Spinal cord (tissue), 10 donors: ENCODE data around the gene F8A1. TPM values are rescaled to one million over a fixed set of nuclear protein-coding genes. Genes with fewer than 3 reads are reported as not detected.
A peak's percentile ranks its signal among the peaks of the same experiment; 100 is the strongest.
"Not testable (repeated sequence)": the region's sequence is repeated elsewhere in the genome, so short reads cannot be mapped to it uniquely, and the experiment has no call there.

Source experiments
- DNase-seq, 6 donors: peaks; one replicate each; pipeline versions ENCODE4 v3.0.0 to v3.0.0-alpha.2; 2013 to 2015; ENCODE audit warnings: low spot score in 6 of 6, low read depth in 4 of 6
- H3K27ac ChIP-seq: one replicate; pipeline ENCODE4 v1.5.1; 2013; ENCODE audit warnings: low read depth, low read length, control low read depth
- H3K27me3 ChIP-seq: one replicate; pipeline ENCODE4 v1.6.1; 2013; ENCODE audit warnings: low read length; ENCODE audit not compliant: control insufficient read depth, insufficient read depth
- H3K36me3 ChIP-seq: one replicate; pipeline ENCODE4 v1.6.1; 2013; ENCODE audit warnings: low read length; ENCODE audit not compliant: control insufficient read depth, insufficient read depth
- H3K4me1 ChIP-seq: one replicate; pipeline ENCODE4 v1.6.1; 2013; ENCODE audit warnings: low read length; ENCODE audit not compliant: control insufficient read depth, insufficient read depth
- H3K4me3 ChIP-seq: one replicate; pipeline ENCODE4 v1.5.1; 2013; ENCODE audit warnings: low read depth, low read length, control low read depth
- H3K9me3 ChIP-seq: one replicate; pipeline ENCODE4 v1.6.1; 2013; ENCODE audit warnings: low read length; ENCODE audit not compliant: control insufficient read depth, insufficient read depth
- WGBS: methylation state at CpG from one replicate; pipeline ENCODE4 v1.1.5; 2013; ENCODE audit warnings: missing lambda C conversion rate; ENCODE audit not compliant: insufficient coverage; 5-methylcytosine and 5-hydroxymethylcytosine counted together
- long read RNA-seq, 4 donors: transcript quantifications; one replicate each; lab custom pipeline, GENCODE V29; 2026
- polyA plus RNA-seq, 2 donors: library from polyadenylated mRNA; unstranded; fragments of 120-200 nt; gene quantifications; one replicate each; pipeline ENCODE4 v1.2.1, GENCODE V29; 2013; ENCODE audit not compliant: insufficient read length in 2 of 2
- total RNA-seq, 2 donors: library from RNA; depleted of rRNA in 1 of 2; stranded (reverse); fragments of 120-200 nt in 1 of 2; fragments of >200 nt in 1 of 2; gene quantifications; one replicate each; pipeline versions ENCODE4 v1.2.3 to v1.2.4, GENCODE V29; 2013 to 2014
- donor health status: healthy.

The F8A1 gene
- total RNA-seq (1 to 10 TPM in 1 of 2 donors, under 1 TPM in 1; 0.69 to 3.7 TPM), polyA plus RNA-seq (10 to 100 TPM; 33.1 to 33.8 TPM)
- long read RNA-seq, donor 1, transcript F8A1-201 (1 exons, 1,713 nt): major isoform, 18 of 18 reads
- long read RNA-seq, donor 1, partial matches to known transcripts: 0 of 18 reads
- long read RNA-seq, donor 1, other reads (novel, unspliced or antisense): 0 of 18 reads
- long read RNA-seq, donor 2, transcript F8A1-201 (1 exons, 1,713 nt): major isoform, 8 of 8 reads
- long read RNA-seq, donor 2, partial matches to known transcripts: 0 of 8 reads
- long read RNA-seq, donor 2, other reads (novel, unspliced or antisense): 0 of 8 reads
- long read RNA-seq, donor 3, transcript F8A1-201 (1 exons, 1,713 nt): major isoform, 13 of 13 reads
- long read RNA-seq, donor 3, partial matches to known transcripts: 0 of 13 reads
- long read RNA-seq, donor 3, other reads (novel, unspliced or antisense): 0 of 13 reads
- long read RNA-seq, donor 4, transcript F8A1-201 (1 exons, 1,713 nt): major isoform, 9 of 9 reads
- long read RNA-seq, donor 4, partial matches to known transcripts: 0 of 9 reads
- long read RNA-seq, donor 4, other reads (novel, unspliced or antisense): 0 of 9 reads

- WGBS: no CpG with 5 or more reads among the region's 91 CpGs
- H3K27ac ChIP-seq, H3K36me3 ChIP-seq, DNase-seq, H3K4me3 ChIP-seq, H3K9me3 ChIP-seq, H3K27me3 ChIP-seq, H3K4me1 ChIP-seq: not testable (repeated sequence)
Observed at GRCh38 chrX:154886069-154886788, at the start of gene F8A1. Gene F8A1, plus strand, starts transcription at chrX:154886355. Its CDS starts 20 bp downstream, at chrX:154886375.

DNA sequence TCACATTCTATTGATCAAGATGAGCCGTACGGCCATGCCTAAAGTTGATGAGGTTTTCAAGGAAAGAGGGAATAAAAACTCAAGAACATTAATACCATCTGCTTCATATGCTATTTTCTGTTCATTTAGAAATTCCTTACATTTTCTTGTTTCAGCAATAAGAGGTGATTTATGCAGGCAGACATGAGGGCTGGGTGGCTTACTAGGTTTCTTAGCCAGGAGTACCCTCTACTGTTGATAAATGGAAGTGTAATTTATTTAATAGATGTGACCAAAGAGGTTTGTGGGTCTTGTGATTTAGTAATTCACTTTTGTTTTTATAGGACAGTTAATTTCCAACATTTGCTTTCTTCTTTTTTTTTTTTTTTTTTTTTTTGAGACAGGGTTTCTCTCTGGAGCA is 45.3 kb upstream of the F8A1 start:
- no peaks in the 10 kb centered on the region for H3K4me1 ChIP-seq
- no peak overlapping the region for H3K4me3 ChIP-seq
- no peaks in the 10 kb centered on the region for H3K27me3 ChIP-seq
- no peaks in the 10 kb centered on the region for H3K36me3 ChIP-seq
- H3K27ac ChIP-seq: no peak overlapping the region
- WGBS: no CpG with 5 or more reads among the region's 2 CpGs
- peaks cover 5% of the 10 kb centered on the region for H3K9me3 ChIP-seq
- peak in 1 of 6 donors; percentile 3 for DNase-seq

DNA sequence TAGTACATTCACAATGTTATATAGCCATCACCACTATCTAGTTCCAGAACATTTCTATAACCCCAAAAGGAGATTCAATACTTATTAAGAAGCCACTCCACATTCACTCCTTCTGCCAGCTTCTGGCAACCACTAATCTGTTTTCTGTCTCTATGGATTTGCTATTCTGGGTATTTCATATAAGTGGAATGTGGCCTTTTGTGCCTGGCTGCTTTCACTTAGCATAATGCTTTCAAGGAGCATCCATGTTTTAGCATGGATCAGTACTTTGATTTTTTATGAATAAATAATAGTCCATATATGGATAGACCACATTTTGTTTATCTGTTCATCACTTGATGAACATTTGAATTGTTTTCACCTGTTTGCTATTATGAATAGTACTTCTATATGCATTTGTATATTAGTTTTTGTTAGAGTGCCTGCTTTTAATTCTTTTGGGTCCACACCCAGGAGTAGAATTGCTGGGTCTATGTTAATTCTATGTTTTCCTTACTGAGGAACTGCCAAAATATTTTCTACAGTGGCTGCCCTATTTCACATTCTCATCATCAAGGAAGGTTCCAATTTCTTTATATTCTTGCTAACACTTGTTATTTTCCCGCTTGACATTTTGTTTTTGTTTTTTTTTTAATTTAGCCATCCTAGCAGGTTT is 35.1 kb upstream of the F8A1 start:
- DNase-seq: no peak
- Histone ChIP-seq H3K4me3 (no peak overlapping the region), H3K9me3 (no peaks in the 10 kb centered on the region), H3K4me1 (no peaks in the 10 kb centered on the region), H3K36me3 (no peaks in the 10 kb centered on the region), H3K27me3 (no peaks in the 10 kb centered on the region), H3K27ac (no peak overlapping the region)
- no CpG with 5 or more reads among the region's 1 CpG for WGBS

- Histone ChIP-seq H3K27me3 (no peaks in the 10 kb centered on the region), H3K9me3 (peaks cover 3% of the 10 kb centered on the region)
Observed at GRCh38 chrX:154855256-154855655, 30.9 kb upstream of the F8A1 start.

GRCh38 chrX:154868522-154868921 is 17.6 kb upstream of the F8A1 start:
- H3K27ac ChIP-seq, H3K4me3 ChIP-seq, H3K36me3 ChIP-seq, H3K9me3 ChIP-seq, H3K27me3 ChIP-seq, H3K4me1 ChIP-seq, DNase-seq: not testable (repeated sequence)

More at GRCh38 chrX:154855256-154855655, 30.9 kb upstream of the F8A1 start:
- H3K27ac ChIP-seq: no peak overlapping the region
- no peak overlapping the region for H3K4me3 ChIP-seq
- DNase-seq: no peak
- H3K36me3 ChIP-seq: no peaks in the 10 kb centered on the region
- no peaks in the 10 kb centered on the region for H3K4me1 ChIP-seq

GRCh38 chrX:154873329-154873728 is 12.8 kb upstream of the F8A1 start:
- Histone ChIP-seq H3K27ac (no peak overlapping the region), H3K9me3 (no peaks in the 10 kb centered on the region), H3K36me3 (no peaks in the 10 kb centered on the region), H3K4me1 (no peaks in the 10 kb centered on the region), H3K27me3 (no peaks in the 10 kb centered on the region), H3K4me3 (no peak overlapping the region)
- WGBS: 62% methylated on average over 2 of the region's 2 CpGs
- no peak for DNase-seq

- not testable (repeated sequence) for H3K9me3 ChIP-seq, H3K36me3 ChIP-seq, H3K4me1 ChIP-seq, H3K27ac ChIP-seq, DNase-seq, H3K27me3 ChIP-seq, H3K4me3 ChIP-seq
- no CpG with 5 or more reads among the region's 8 CpGs for WGBS
Observed at GRCh38 chrX:154884069-154884468, 2.1 kb upstream of the F8A1 start.

DNA sequence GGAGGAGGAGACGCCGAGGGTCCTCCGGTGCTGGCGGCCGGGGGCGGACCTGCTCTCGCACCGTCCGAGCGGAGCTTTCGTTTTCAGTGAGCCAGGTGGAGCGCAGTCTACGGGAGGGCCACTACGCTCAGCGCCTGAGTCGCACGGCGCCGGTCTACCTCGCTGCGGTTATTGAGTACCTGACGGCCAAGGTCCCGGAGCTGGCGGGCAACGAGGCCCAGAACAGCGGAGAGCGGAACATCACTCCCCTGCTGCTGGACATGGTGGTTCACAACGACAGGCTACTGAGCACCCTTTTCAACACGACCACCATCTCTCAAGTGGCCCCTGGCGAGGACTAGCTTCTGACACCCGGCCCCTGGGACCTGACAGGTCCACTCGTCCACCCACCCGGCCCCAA is 1.1 kb upstream of the F8A1 start:
- not testable (repeated sequence) for H3K27me3 ChIP-seq, H3K36me3 ChIP-seq, DNase-seq, H3K27ac ChIP-seq, H3K4me1 ChIP-seq, H3K9me3 ChIP-seq, H3K4me3 ChIP-seq
- no CpG with 5 or more reads among the region's 33 CpGs for WGBS

GRCh38 chrX:154885549-154885948 is 606 bp upstream of the F8A1 start:
- not testable (repeated sequence) for H3K27me3 ChIP-seq, H3K36me3 ChIP-seq, H3K4me3 ChIP-seq, H3K27ac ChIP-seq, H3K9me3 ChIP-seq, DNase-seq, H3K4me1 ChIP-seq
- WGBS: no CpG with 5 or more reads among the region's 14 CpGs
